ENCODE data around the gene NWD2. TPM values are rescaled to one million over a fixed set of nuclear protein-coding genes. Genes with fewer than 3 reads are reported as not detected.

Gene NWD2
- total and polyA plus RNA-seq, 9 of the 15 experiments (the other 6 are each of a cell fraction or from before 2014, with no cell fraction given): not detected

- ChIA-PET POLR2A (no interaction called here), CTCF (ENCODE audit: low intra/inter-chr PET ratio) (interaction anchor here (0.7 kb wide), 1 partner anchor 1038 kb away, joined by 7 read pairs; no protein-coding TSS in a partner anchor)
- in situ Hi-C loops (cut with MboI): loop anchor here (25.0 kb wide), 1 partner anchor 1027 kb away; no protein-coding TSS in a partner anchor
- 9% methylated on average over 7 of the region's 7 CpGs for WGBS (ENCODE audit: insufficient coverage, low coverage, missing lambda C conversion rate)
- Histone ChIP-seq H3K9me1 (ENCODE audit: control insufficient read depth, insufficient read depth, low read length) (no peaks in the 10 kb centered on the region), H2AFZ (ENCODE audit: low read depth, low read length) (no peak overlapping the region), H3K9me3 (replicated peaks; ENCODE audit: control insufficient read depth, insufficient read depth, low read depth, low read length) (no peaks in the 10 kb centered on the region), H3K27ac (ENCODE audit: extremely low read depth, low read depth, low read length) (no peak overlapping the region), H3K4me1 (replicated peaks in 1 of 2; ENCODE audit: control insufficient read depth in 2 of 2, insufficient read depth in 2 of 2, low read length in 2 of 2) (no peaks in the 10 kb centered on the region), H3K27me3 (ENCODE audit: control insufficient read depth in 2 of 2, insufficient read depth in 2 of 2, low read length in 2 of 2) (no peaks in the 10 kb centered on the region), H3K4me3 (no peak overlapping the region), H3K36me3 (ENCODE audit: control insufficient read depth, insufficient read depth, low read length) (no peaks in the 10 kb centered on the region), H3K9ac (ENCODE audit: insufficient read depth in 1 of 2, low read depth in 2 of 2, low read length in 2 of 2) (no peak overlapping the region), H3K4me2 (ENCODE audit: insufficient read depth, low read length) (no peak overlapping the region), H4K20me1 (replicated peaks; ENCODE audit: control insufficient read depth, insufficient read depth, low read length) (no peaks in the 10 kb centered on the region), H3K79me2 (ENCODE audit: control insufficient read depth, insufficient read depth, low read length) (no peaks in the 10 kb centered on the region)
- FAIRE-seq: no peak
- no peak for ATAC-seq
- no peak for DNase-seq (ENCODE audit: extremely low read depth in 1 of 4, low spot score in 3 of 4)
- intact Hi-C loops (cut with micrococcal nuclease): loop anchor here (10.0 kb wide), 1 partner anchor 325 kb away; no protein-coding TSS in a partner anchor
- BruUV-seq (replicated peaks): no TSS peak
- TF ChIP-seq GATAD2A (IDR thresholded peaks at IDR 0.05): no peak
- TF ChIP-seq ZNF512 (tag; IDR thresholded peaks at IDR 0.05): no peak
- no peak for TF ChIP-seq CBX3 (IDR thresholded peaks at IDR 0.05; ENCODE audit: borderline replicate concordance in 1 of 2, low read length in 2 of 2)
- TF ChIP-seq EP300 (IDR thresholded peaks at IDR 0.05; ENCODE audit: low read length): no peak
- no peak for TF ChIP-seq TSHZ1 (CRISPR knock-in tag; IDR thresholded peaks at IDR 0.05)
- no peak for TF ChIP-seq ZBTB11 (CRISPR knock-in tag; IDR thresholded peaks at IDR 0.05)
- no peak for TF ChIP-seq RAD21 (CRISPR knock-in tag; conservative IDR thresholded peaks at IDR 0.05 in 1 of 2, IDR thresholded peaks at IDR 0.05 in 1 of 2)
- no peak for TF ChIP-seq FOXO4 (CRISPR knock-in tag; IDR thresholded peaks at IDR 0.05)
- no peak for TF ChIP-seq ZNF212 (CRISPR knock-in tag; IDR thresholded peaks at IDR 0.05)
- TF ChIP-seq NFE2L1 (tag; IDR thresholded peaks at IDR 0.05; ENCODE audit: borderline replicate concordance, low read depth): no peak
- TF ChIP-seq ZNF785 (CRISPR knock-in tag; IDR thresholded peaks at IDR 0.05): no peak
- no peak for TF ChIP-seq BACH1 (tag; IDR thresholded peaks at IDR 0.05)
Observed at GRCh38 chr4:37389366-37389765, 144.8 kb downstream of the NWD2 start.
